IPS-11a (cell line): ENCODE data around the gene PMIS2.
A peak's percentile ranks its signal among the peaks of the same experiment; 100 is the strongest.

Experiments
- H3K4me3 ChIP-seq: one replicate; pipeline ENCODE4 v1.5.1; 2013; ENCODE audit warnings: low read depth, low read length, control low read depth

Gene PMIS2

GRCh38 chr19:35628264-35628564 lies 42.2 kb downstream of the PMIS2 start:
- H3K4me3 ChIP-seq = peak overlapping the region; percentile 79

GRCh38 chr19:35628565-35629331 lies 42.8 kb downstream of the PMIS2 start, which contains the start of gene RBM42:
RBM42 (plus strand) TSS chr19:35629036; CDS start chr19:35629154, 118 bp downstream.
- H3K4me3 ChIP-seq = peak within 1 kb of the TSS; percentile 79

- H3K4me3 ChIP-seq = peak overlapping the region; percentile 79
Observed at GRCh38 chr19:35629332-35629633, 43.3 kb downstream of the PMIS2 start.

- H3K4me3 ChIP-seq = no peak overlapping the region
Observed at GRCh38 chr19:35633727-35634440, 47.9 kb downstream of the PMIS2 start.

GRCh38 chr19:35636651-35637050 lies 50.7 kb downstream of the PMIS2 start:
- H3K4me3 ChIP-seq = no peak overlapping the region
